Esophagus squamous epithelium (tissue), 5 donors: Measurements from ENCODE around the gene RIT2. TPM values are rescaled to one million over a fixed set of nuclear protein-coding genes. Genes with fewer than 3 reads are reported as not detected.
"Not testable (repeated sequence)": the region's sequence is repeated elsewhere in the genome, so short reads cannot be mapped to it uniquely, and the experiment has no call there.

Source experiments
- DNase-seq: peaks from one replicate; lab custom pipeline; 2025; lab: John Stamatoyannopoulos, UW
- H3K27ac ChIP-seq, 4 donors: fragments of 200-600 bp; sonication (generic); one replicate each; pipeline ENCODE4 v1.5.1; 2016 to 2019; ENCODE audit warnings: mild to moderate bottlenecking in 1 of 4
- H3K27me3 ChIP-seq, 4 donors: fragments of 200-600 bp; sonication (generic); 1 replicate in 3 of 4; 2 replicates in 1 of 4; pipeline versions ENCODE4 v1.5.1 to v1.6.0; 2017 to 2021; ENCODE audit warnings: antibody characterized with exemption in 1 of 4
- H3K36me3 ChIP-seq, 3 donors: fragments of 200-600 bp; sonication (generic); one replicate each; pipeline ENCODE4 v1.5.1; 2016 to 2019
- H3K4me1 ChIP-seq, 3 donors: fragments of 200-600 bp; sonication (generic); one replicate each; pipeline ENCODE4 v1.5.1; 2017 to 2019
- H3K4me3 ChIP-seq, 4 donors: fragments of 200-600 bp; sonication (generic); 1 replicate in 3 of 4; 2 replicates in 1 of 4; pipeline ENCODE4 v1.5.1; 2016 to 2019; ENCODE audit warnings: mild to moderate bottlenecking in 2 of 4, moderate library complexity in 1 of 4
- H3K9me3 ChIP-seq, 3 donors: fragments of 200-600 bp; sonication (generic); one replicate each; pipeline ENCODE4 v1.5.1; 2016 to 2019
- POLR2A ChIP-seq, 4 donors: fragments of 450-650 bp; IDR thresholded peaks; one replicate each; pipeline ENCODE4 v1.6.1; 2017; ENCODE audit warnings: antibody characterized with exemption in 4 of 4, mild to moderate bottlenecking in 4 of 4, moderate library complexity in 3 of 4
- whole genome bisulfite sequencing, 2 donors: methylation state at CpG; one replicate each; pipeline ENCODE4 v1.1.5; 2018; 5-methylcytosine and 5-hydroxymethylcytosine counted together
- intact Hi-C: fragments of 100-400 bp; cut with DNase I; formaldehyde crosslinking; loops from one replicate; pipeline ENCODE4 v1.15.0; 2022
- total RNA-seq, 4 donors: library from RNA; depleted of rRNA; stranded (reverse); fragments of >200 nt; gene quantifications; one replicate each; pipeline ENCODE4 v1.1.0, GENCODE V29; 2016
- TF ChIP-seq, protein P1 (sequence below), 6 experiments: fragments of 450-650 bp in 4 of 6; fragments of 200-600 bp in 2 of 6; sonication (generic) in 2 of 6; IDR thresholded peaks; one replicate each; pipeline ENCODE4 v1.5.1; 2016 to 2019; ENCODE audit warnings: antibody characterized with exemption in 6 of 6, mild to moderate bottlenecking in 4 of 6, moderate library complexity in 4 of 6
- donor health status: DM: yes; HTN: yes; CAD: no.

RIT2 gene
- total RNA-seq, 4 donors from 2014 or later = not detected

DNA sequence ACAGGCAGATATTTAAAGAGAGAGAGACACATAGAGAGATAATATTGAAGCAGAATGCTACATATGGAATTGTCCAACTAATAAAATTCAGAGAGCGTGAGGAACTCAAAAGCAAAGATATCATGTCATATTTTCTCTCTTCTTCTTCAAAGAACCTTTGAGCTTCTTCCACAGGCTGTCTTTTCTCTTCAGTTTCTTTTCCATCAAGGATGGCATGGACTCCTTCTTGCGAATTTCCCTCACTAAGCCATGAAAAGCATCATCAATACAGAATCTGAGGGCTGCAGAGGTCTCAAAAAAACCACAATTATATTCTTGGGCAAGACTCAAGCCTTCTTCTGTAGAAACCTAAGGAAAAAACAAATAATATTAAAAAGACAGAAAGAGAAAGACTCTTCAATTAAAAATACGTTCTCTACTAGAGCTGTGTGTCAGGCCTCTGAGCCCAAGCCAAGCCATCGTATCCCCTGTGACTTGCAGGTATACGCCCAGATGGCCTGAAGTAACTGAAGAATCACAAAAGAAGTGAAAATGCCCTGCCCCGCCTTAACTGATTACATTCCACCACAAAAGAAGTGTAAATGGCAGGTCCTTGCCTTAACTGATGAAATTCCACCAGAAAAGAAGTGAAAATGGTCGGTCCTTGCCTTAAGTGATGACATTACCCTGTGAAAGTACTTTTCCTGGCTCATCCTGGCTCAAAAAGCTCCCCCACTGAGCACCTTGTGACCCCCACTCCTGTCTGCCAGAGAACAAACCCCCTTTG lies 371.9 kb downstream of the RIT2 start:
- TF ChIP-seq POLR2A (IDR thresholded peaks at IDR 0.05) = no peak
- TF ChIP-seq, protein P1, sequence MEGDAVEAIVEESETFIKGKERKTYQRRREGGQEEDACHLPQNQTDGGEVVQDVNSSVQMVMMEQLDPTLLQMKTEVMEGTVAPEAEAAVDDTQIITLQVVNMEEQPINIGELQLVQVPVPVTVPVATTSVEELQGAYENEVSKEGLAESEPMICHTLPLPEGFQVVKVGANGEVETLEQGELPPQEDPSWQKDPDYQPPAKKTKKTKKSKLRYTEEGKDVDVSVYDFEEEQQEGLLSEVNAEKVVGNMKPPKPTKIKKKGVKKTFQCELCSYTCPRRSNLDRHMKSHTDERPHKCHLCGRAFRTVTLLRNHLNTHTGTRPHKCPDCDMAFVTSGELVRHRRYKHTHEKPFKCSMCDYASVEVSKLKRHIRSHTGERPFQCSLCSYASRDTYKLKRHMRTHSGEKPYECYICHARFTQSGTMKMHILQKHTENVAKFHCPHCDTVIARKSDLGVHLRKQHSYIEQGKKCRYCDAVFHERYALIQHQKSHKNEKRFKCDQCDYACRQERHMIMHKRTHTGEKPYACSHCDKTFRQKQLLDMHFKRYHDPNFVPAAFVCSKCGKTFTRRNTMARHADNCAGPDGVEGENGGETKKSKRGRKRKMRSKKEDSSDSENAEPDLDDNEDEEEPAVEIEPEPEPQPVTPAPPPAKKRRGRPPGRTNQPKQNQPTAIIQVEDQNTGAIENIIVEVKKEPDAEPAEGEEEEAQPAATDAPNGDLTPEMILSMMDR (IDR thresholded peaks at IDR 0.05) = no peak
- no peak overlapping the region for H3K27ac ChIP-seq
- 56 to 65% methylated on average over 6 to 7 of the region's 7 CpGs for WGBS, 2 donors
- no peaks in the 10 kb centered on the region for H3K36me3 ChIP-seq
- H3K27me3 ChIP-seq = no peaks in the 10 kb centered on the region
- H3K4me3 ChIP-seq = no peak overlapping the region
- no peaks in the 10 kb centered on the region for H3K4me1 ChIP-seq
- DNase-seq = no peak
- intact Hi-C loops = no loop called here
- H3K9me3 ChIP-seq = no peaks in the 10 kb centered on the region

DNA sequence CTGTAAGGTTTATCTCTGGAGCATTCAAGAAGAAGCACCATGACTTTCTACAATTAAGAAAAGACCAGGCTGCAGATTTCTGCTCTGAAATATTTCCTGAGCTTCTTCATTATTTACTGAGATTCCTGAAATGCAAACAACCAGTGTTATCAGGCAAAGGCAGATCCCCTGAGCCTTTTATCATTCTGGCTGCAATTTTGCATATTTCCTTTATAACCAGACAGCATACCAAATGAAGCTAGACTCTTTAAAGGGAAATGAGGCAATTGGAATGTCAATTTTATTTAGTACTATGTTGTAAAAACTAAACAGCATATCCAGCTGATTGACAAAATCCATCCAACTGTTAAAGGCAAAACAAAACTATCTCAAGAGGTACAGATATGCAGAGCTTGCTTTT lies 372.5 kb downstream of the RIT2 start:
- Histone ChIP-seq H3K27ac (no peak overlapping the region), H3K27me3 (no peaks in the 10 kb centered on the region), H3K36me3 (no peaks in the 10 kb centered on the region), H3K9me3 (no peaks in the 10 kb centered on the region), H3K4me3 (no peak overlapping the region), H3K4me1 (no peaks in the 10 kb centered on the region)
- intact Hi-C loops = no loop called here
- TF ChIP-seq POLR2A (IDR thresholded peaks at IDR 0.05) = no peak
- TF ChIP-seq, protein P1 (IDR thresholded peaks at IDR 0.05) = no peak
- no peak for DNase-seq

DNA sequence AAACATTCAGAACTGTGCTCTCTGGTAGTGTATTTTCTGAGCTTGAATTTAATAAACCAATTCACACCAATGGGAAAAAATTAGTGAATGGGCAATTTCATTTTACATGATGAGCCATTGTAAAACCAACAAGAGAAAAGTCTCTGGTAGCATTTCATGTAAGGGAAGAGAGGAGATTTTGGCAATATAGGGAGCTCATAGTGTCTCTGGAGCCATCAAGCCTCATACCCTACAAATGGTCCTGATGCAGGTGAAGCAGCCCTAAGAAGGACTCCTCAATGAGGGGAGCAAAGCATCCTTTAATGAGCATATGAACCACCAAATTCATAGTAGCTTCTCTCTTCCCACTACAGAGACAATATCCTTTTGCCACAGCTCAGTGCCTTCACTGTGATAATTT lies 373.0 kb downstream of the RIT2 start:
- Histone ChIP-seq H3K27me3 (no peaks in the 10 kb centered on the region), H3K4me3 (no peak overlapping the region), H3K9me3 (no peaks in the 10 kb centered on the region), H3K4me1 (no peaks in the 10 kb centered on the region), H3K27ac (no peak overlapping the region), H3K36me3 (no peaks in the 10 kb centered on the region)
- TF ChIP-seq POLR2A (IDR thresholded peaks at IDR 0.05) = no peak
- TF ChIP-seq, protein P1 (IDR thresholded peaks at IDR 0.05) = no peak
- intact Hi-C loops = no loop called here
- no peak for DNase-seq

DNA sequence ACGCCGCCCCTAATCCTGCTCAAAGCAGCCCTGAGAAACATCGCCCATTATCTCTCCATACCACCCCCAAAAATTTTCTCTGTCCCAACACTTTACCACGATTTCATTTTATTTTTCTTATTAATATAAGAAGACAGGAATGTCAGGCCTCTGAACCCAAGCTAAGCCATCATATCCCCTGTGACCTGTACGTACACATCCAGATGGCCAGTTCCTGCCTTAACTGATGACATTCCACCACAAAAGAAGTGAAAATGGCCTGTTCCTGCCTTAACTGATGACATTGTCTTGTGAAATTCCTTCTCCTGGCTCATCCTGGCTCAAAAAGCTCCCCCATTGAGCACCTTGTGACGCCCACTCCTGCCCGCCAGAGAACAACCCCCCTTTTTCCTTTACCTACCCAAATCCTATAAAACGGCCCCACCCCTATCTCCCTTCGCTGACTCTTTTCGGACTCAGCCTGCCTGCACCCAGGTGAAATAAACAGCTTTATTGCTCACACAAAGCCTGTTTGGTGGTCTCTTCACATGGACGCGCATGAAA lies 373.6 kb downstream of the RIT2 start:
- H3K27me3 ChIP-seq, DNase-seq, H3K4me3 ChIP-seq, H3K27ac ChIP-seq, H3K9me3 ChIP-seq, H3K36me3 ChIP-seq, H3K4me1 ChIP-seq, intact Hi-C loops: not testable (repeated sequence)
- 78 to 80% methylated on average over 12 of the region's 12 CpGs for WGBS, 2 donors

DNA sequence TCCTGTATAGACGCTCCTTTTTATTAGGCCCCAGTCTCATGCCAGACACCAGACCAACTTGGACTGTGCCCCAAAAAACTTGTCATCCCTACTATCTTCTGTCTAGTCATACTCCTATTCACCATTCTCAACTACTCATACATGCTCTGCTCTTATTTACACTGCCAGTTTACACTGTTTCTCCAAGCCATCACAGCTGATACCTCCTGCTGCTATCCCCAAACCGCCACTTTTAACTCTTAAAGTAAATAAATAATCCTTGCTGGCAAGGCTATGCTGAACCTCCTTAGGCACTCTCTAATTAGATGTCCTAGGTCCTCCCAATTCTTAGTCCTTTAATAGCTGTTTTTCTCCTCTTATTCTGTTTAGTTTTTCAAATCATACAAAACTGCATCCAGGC lies 374.2 kb downstream of the RIT2 start:
- H3K4me1 ChIP-seq, H3K4me3 ChIP-seq, DNase-seq, H3K36me3 ChIP-seq, H3K27ac ChIP-seq, H3K27me3 ChIP-seq, H3K9me3 ChIP-seq, intact Hi-C loops: not testable (repeated sequence)
- WGBS, 2 donors = 75 to 83% methylated on average over 2 of the region's 2 CpGs

DNA sequence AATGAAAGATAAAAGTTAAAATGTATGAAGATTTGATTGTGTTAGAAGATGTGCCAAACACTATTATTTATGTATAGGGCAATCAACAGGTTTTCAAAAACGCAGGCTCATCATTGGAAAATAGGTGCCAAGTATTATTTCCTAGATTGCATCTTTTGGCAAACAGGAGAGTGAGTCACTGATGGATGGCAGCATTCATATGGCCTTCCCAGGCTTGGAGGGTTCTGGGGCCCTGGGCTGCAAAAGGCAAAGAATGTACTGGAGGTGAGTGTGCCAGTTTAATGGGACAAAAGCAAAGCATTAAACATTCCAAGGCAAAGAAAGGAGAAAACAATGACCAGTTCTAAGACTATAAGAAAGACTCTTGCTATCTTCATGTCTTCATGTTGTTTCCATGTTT lies 379.4 kb downstream of the RIT2 start:
- Histone ChIP-seq H3K27me3 (no peaks in the 10 kb centered on the region), H3K4me1 (no peaks in the 10 kb centered on the region), H3K36me3 (no peaks in the 10 kb centered on the region), H3K4me3 (no peak overlapping the region), H3K27ac (no peak overlapping the region), H3K9me3 (no peaks in the 10 kb centered on the region)
- intact Hi-C loops = no loop called here
- WGBS, 2 donors = 32 to 44% methylated on average over 1 of the region's 1 CpG
- no peak for DNase-seq
- no peak for TF ChIP-seq POLR2A (IDR thresholded peaks at IDR 0.05)
- TF ChIP-seq, protein P1 (IDR thresholded peaks at IDR 0.05) = no peak
